ENCODE data around the gene MYO9A. TPM values are rescaled to one million over a fixed set of nuclear protein-coding genes. Genes with fewer than 3 reads are reported as not detected.

Gene MYO9A
- total RNA-seq, 1 experiment from 2014 or later = 23.0 TPM

GRCh38 chr15:71811752-71812735, 305.9 kb downstream of the MYO9A start:
- no peak for DNase-seq (ENCODE audit: low read depth, low spot score)
- Histone ChIP-seq H3K4me2 (ENCODE audit: low read length) (no peak overlapping the region), H3K9me3 (ENCODE audit: control insufficient read depth in 1 of 2, insufficient read depth in 1 of 2, low read depth in 1 of 2, low read length in 2 of 2) (no peaks in the 10 kb centered on the region), H3K9ac (ENCODE audit: low read length) (no peak overlapping the region), H2AFZ (ENCODE audit: low read depth, low read length, poor library complexity, severe bottlenecking) (no peak overlapping the region), H3K27me3 (ENCODE audit: insufficient read depth, low read length) (no peaks in the 10 kb centered on the region), H4K20me1 (ENCODE audit: insufficient read depth) (no peaks in the 10 kb centered on the region), H3K9me2 (ENCODE audit: insufficient read depth) (no peaks in the 10 kb centered on the region), H3K27ac (ENCODE audit: low read depth, low read length) (no peak overlapping the region), H3K4me1 (ENCODE audit: control insufficient read depth in 1 of 2, insufficient read depth in 2 of 2, low read length in 2 of 2) (no peaks in the 10 kb centered on the region), H3K79me2 (ENCODE audit: insufficient read depth, low read length) (no peaks in the 10 kb centered on the region), H3K36me3 (ENCODE audit: control insufficient read depth in 1 of 2, insufficient read depth in 2 of 2, low read length in 2 of 2) (no peaks in the 10 kb centered on the region), H3K4me3 (replicated peaks in 1 of 2; ENCODE audit: low read depth in 1 of 2, low read length in 2 of 2) (no peak overlapping the region)
- ChIA-PET RAD21 (ENCODE audit: low non-redundant PET in 1 of 2, low total read pairs in 2 of 2, uncharacterized antibody in 2 of 2, unreplicated experiment in 2 of 2) (no interaction called here), CTCF (no interaction called here), POLR2A (no interaction called here)
- TF ChIP-seq SP1 (IDR thresholded peaks at IDR 0.05; ENCODE audit: low read depth) = no peak
- TF ChIP-seq ZBTB33 (IDR thresholded peaks at IDR 0.05; ENCODE audit: extremely low read depth, insufficient replicate concordance, low read length) = no peak
- no peak for TF ChIP-seq EZH2 (IDR thresholded peaks at IDR 0.05)
- TF ChIP-seq CBX3 (IDR thresholded peaks at IDR 0.05; ENCODE audit: low read depth) = no peak
- no peak for TF ChIP-seq ATF3 (IDR thresholded peaks at IDR 0.05)
- TF ChIP-seq REST (IDR thresholded peaks at IDR 0.05; ENCODE audit: low read depth) = no peak
- no peak for TF ChIP-seq POLR2AphosphoS5 (IDR thresholded peaks at IDR 0.05; ENCODE audit: low read depth, low read length)
- no peak for TF ChIP-seq SIN3A (IDR thresholded peaks at IDR 0.05; ENCODE audit: low read depth)
- TF ChIP-seq ZFX (IDR thresholded peaks at IDR 0.05) = no peak
- TF ChIP-seq JUND (IDR thresholded peaks at IDR 0.05) = no peak
- BruUV-seq (replicated peaks) = no TSS peak
- ATAC-seq = no peak
- intact Hi-C loops (cut with micrococcal nuclease) = no loop called here
